HS-27A (cell line): ENCODE measurements around the gene S100A10.

Source experiments
- DNase-seq: peaks from one replicate; pipeline ENCODE4 v3.0.0-alpha.2; 2012; ENCODE audit warnings: low read depth, missing footprints

S100A10 gene

DNA sequence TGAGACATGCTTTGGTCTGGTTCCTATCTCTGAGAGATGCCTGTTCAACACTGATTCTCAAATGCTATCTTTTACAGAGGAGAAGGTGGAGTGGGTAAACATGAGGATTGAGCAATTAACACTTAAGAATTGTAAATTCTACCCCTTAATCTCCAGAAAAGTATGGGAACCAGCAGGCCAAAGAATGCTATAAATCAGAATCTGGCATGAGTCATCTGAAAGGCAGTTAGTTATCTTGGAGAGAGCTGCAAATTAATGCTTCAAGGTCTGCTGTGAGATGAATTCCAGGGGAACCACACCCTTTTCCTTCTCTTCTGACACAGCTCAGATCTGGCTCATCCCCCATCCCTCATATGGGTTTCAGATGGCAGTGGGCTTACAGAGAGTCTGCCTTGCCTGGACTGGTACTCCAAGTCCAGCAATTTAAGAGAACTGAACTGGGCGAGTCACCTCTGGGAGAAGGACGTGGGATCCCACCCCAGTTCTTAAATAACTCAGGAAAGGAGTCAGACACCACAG is 5.2 kb downstream of the S100A10 start:
- peak; percentile 95 for DNase-seq

DNA sequence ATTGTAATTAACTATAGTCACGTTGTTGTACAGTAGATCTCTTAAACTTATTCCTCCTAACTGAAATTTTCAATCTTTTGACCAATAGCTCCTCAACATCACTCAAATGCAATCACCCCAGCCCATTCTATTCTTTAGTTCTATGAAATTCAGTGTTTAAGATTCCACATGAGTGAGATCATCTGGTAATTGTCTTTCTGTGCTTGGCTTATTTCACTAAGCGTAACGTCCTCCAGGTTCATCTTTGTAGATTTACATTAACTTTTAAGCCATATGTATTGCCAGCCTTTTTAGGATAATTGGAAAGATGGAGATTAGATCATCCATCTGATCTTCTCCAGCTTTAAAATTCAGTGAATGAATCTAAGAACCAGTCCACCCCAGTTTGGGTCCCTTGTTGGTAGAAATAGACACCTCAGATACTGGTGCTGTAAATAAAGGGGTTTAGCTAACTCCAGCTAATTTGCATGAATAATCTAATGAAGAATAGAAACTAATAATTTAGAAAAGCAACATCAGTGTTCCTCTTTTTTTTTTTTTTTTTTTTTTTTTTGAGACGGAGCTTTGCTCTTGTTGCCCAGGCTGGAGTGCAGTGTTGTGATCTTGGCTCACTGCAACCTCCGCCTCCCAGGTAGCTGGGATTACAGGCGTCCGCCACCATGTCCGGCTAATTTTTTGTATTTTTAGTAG is 7.0 kb downstream of the S100A10 start:
- DNase-seq = no peak

GRCh38 chr1:151985768-151986167 is 7.9 kb downstream of the S100A10 start:
- no peak for DNase-seq

GRCh38 chr1:151985270-151985669 is 8.4 kb downstream of the S100A10 start:
- DNase-seq = no peak

GRCh38 chr1:151984313-151984956 is 9.2 kb downstream of the S100A10 start:
- no peak for DNase-seq

- DNase-seq = no peak
Observed at GRCh38 chr1:151982300-151983005, 11.2 kb downstream of the S100A10 start.

- no peak for DNase-seq
Observed at GRCh38 chr1:151981178-151981525, 12.5 kb downstream of the S100A10 start.

- DNase-seq = peak; percentile 90
Observed at GRCh38 chr1:151980287-151981177, 13.1 kb downstream of the S100A10 start.

GRCh38 chr1:151978922-151979321 is 14.7 kb downstream of the S100A10 start:
- DNase-seq = no peak

GRCh38 chr1:151977662-151978230 is 15.9 kb downstream of the S100A10 start:
- no peak for DNase-seq

- DNase-seq = no peak
Observed at GRCh38 chr1:151976858-151977257, 16.8 kb downstream of the S100A10 start.

- DNase-seq = no peak
Observed at GRCh38 chr1:151976015-151976343, 17.7 kb downstream of the S100A10 start.

GRCh38 chr1:151975311-151976014 is 18.2 kb downstream of the S100A10 start:
- no peak for DNase-seq

GRCh38 chr1:151972542-151973248 is 21.0 kb downstream of the S100A10 start:
- no peak for DNase-seq

GRCh38 chr1:151970626-151971025 is 23.0 kb downstream of the S100A10 start:
- DNase-seq = no peak

- DNase-seq = no peak
Observed at GRCh38 chr1:151970128-151970527, 23.5 kb downstream of the S100A10 start.

DNA sequence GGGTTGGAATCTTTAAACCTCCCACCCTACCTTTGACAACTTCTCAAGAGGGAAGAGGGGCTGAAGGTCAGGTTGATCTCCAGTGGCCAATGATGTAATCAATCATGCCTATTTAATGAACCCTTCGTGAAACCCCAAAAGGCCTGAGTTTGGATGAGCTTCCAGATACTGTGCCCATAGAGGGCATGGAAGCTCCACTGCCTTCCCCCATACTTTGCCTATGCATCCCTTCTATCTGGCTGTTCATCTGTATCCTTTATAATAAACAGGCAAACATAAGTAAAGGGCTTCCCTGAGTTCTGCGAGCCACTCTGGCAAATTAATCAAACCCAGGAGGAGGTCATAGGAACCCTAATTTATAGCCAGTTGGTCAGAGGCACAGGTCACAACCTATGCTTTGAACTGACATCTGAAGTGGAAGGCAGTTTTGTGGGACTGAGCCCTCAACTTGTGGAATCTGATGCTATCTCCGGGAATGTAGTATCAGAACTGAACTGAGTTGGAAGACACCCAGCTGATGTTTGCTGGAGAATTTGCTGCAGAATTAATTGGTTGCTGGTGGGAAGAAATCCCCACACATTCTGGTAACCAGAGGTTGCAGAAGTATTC is 24.8 kb downstream of the S100A10 start:
- DNase-seq = no peak

DNA sequence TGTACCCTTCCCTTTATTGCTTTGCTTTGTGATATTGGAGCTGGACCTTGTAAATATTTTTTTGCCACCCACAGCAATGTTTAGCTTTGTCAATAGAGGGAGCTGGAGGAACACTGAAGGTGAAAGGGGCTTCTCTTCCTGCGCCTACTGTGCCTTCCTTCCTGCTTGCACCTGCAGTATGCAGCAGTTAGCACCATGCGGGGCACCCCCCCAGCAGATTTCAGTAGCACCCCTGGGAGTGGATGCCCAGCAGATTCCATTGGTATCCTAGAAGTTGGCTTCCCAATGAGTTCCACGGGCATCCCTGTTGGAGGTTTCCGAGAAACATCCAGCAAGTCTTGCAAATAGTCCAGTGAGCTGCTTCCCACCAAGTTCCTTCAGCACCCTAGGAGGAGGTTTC is 25.6 kb downstream of the S100A10 start:
- DNase-seq = no peak

DNA sequence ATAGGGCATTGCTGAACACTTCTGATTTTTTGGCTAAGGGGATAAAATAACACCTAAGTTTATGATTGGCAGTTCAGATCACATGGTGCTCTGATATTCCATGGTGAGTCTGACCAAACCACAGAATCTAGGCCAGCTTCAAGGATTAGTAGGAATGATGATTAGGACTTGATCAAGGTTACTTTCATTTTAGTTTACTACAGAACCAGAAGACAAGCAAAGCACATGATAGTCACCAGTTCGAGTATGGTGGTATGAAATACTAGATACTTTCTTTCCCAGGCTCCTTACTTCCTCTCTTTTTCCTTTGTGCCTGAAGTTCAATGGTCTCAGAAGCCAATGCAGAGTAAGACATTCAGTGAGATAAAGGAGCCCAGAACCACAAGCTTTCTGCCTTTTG is 26.6 kb downstream of the S100A10 start:
- no peak for DNase-seq

DNA sequence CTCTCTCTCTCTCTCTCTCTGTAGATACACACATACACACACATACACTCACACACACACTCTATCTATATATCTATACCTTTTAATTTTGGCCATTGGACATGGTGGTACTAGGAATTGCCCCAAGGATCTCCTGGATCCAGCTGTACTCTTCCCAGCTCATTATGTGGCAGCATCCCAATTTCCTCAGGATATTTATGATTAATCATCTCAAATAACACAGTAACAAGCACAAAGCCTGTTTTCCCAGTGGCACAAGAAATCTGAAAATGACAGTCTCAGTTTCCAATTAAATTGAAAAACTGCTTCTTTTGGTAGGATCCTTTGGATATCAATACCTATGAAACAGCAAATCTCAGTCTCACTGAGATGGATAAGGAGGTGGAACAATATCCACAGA is 27.6 kb downstream of the S100A10 start:
- DNase-seq = no peak
